Esophagus (tissue), 2 donors: ENCODE measurements around the gene SASH1. TPM values are rescaled to one million over a fixed set of nuclear protein-coding genes. Genes with fewer than 3 reads are reported as not detected.

Experiments used
- H3K27ac ChIP-seq, 2 donors: one replicate each; pipeline ENCODE4 v1.5.1; 2013; ENCODE audit warnings: low read depth in 2 of 2, mild to moderate bottlenecking in 2 of 2, inconsistent platforms in 1 of 2, low read length in 1 of 2, moderate library complexity in 1 of 2
- H3K27me3 ChIP-seq, 2 donors: one replicate each; pipeline ENCODE4 v1.6.1; 2013; ENCODE audit warnings: low read length in 2 of 2, control low read depth in 1 of 2, mild to moderate bottlenecking in 1 of 2; ENCODE audit not compliant: insufficient read depth in 2 of 2, control insufficient read depth in 1 of 2
- H3K36me3 ChIP-seq, 2 donors: one replicate each; pipeline ENCODE4 v1.6.1; 2013; ENCODE audit warnings: low read length in 1 of 2; ENCODE audit not compliant: control insufficient read depth in 2 of 2, insufficient read depth in 2 of 2
- H3K4me1 ChIP-seq, 2 donors: one replicate each; pipeline ENCODE4 v1.6.1; 2013; ENCODE audit warnings: low read length in 1 of 2; ENCODE audit not compliant: control insufficient read depth in 2 of 2, insufficient read depth in 2 of 2
- H3K4me3 ChIP-seq, 2 donors: one replicate each; pipeline ENCODE4 v1.5.1; 2013; ENCODE audit warnings: low read length in 2 of 2, mild to moderate bottlenecking in 2 of 2, low read depth in 1 of 2, moderate library complexity in 1 of 2
- H3K9me3 ChIP-seq, 2 donors: one replicate each; pipeline ENCODE4 v1.6.1; 2013; ENCODE audit warnings: mild to moderate bottlenecking in 2 of 2, low read depth in 1 of 2, low read length in 1 of 2, moderate library complexity in 1 of 2; ENCODE audit not compliant: control insufficient read depth in 2 of 2, insufficient read depth in 1 of 2
- WGBS, 2 donors: extraction: QIAGEN DNeasy Blood & Tissue Kit; methylation state at CpG; one replicate each; pipeline ENCODE4 v1.1.7; 2013; 5-methylcytosine and 5-hydroxymethylcytosine counted together
- polyA plus RNA-seq, 2 donors: library from polyadenylated mRNA; stranded (reverse); fragments of 200-250 nt; gene quantifications; one replicate each; pipeline ENCODE4 v1.2.3, GENCODE V29; 2013
- donor health status: healthy with polysubstance abuse.
- donor health status: Bipolar disorder and iron deficiency.

Gene SASH1
- polyA plus RNA-seq, 2 donors = 29.6 to 59.0 TPM

- H3K4me3 ChIP-seq = no peak overlapping the region
- H3K36me3 ChIP-seq = no peaks in the 10 kb centered on the region
- H3K4me1 ChIP-seq = peaks cover 0 to 10% of the 10 kb centered on the region in 2 donors
- peak overlapping the region in 1 of 2 donors; percentile 3 for H3K27ac ChIP-seq
- H3K9me3 ChIP-seq = no peaks in the 10 kb centered on the region
- no peaks in the 10 kb centered on the region for H3K27me3 ChIP-seq
- WGBS, 2 donors = 79 to 90% methylated on average over 4 of the region's 4 CpGs
These were observed 79.4 kb downstream of the SASH1 start for GRCh38 chr6:148422085-148422484.

- 67 to 68% methylated on average over 4 of the region's 4 CpGs for WGBS, 2 donors
- Histone ChIP-seq H3K36me3 (no peaks in the 10 kb centered on the region), H3K27me3 (no peaks in the 10 kb centered on the region), H3K9me3 (no peaks in the 10 kb centered on the region), H3K4me1 (peaks cover 0 to 9% of the 10 kb centered on the region in 2 donors), H3K4me3 (no peak overlapping the region), H3K27ac (no peak overlapping the region)
These were observed 80.5 kb downstream of the SASH1 start for GRCh38 chr6:148423133-148423532.

- H3K36me3 ChIP-seq = no peaks in the 10 kb centered on the region
- peaks cover 0 to 9% of the 10 kb centered on the region in 2 donors for H3K4me1 ChIP-seq
- H3K4me3 ChIP-seq = no peak overlapping the region
- WGBS, 2 donors = 40 to 42% methylated on average over 9 of the region's 9 CpGs
- H3K9me3 ChIP-seq = no peaks in the 10 kb centered on the region
- peak overlapping the region in 1 of 2 donors; percentile 34 for H3K27ac ChIP-seq
- H3K27me3 ChIP-seq = no peaks in the 10 kb centered on the region
These were observed 81.1 kb downstream of the SASH1 start for GRCh38 chr6:148423601-148424270.

DNA sequence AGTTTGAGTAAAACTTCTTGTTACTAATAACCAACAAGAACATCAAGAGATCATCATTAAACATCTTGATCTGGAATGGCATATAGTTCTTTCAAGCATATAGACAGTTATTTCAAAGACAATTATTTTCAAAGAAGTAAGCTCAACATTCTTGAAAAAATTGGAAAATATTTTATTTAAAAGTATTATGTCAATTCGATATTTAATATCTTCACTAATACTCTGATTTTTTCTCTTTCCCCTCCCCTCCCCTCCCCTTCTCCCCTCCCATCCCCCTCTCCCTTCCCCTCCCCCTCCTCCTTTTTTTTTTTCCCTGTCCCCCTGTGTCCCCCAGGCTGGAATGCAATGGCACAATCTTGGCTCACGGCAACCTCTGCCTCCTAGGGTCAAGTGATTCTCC, 82.8 kb downstream of the SASH1 start:
- H3K36me3 ChIP-seq = no peaks in the 10 kb centered on the region
- H3K4me3 ChIP-seq = no peak overlapping the region
- H3K27me3 ChIP-seq = no peaks in the 10 kb centered on the region
- H3K4me1 ChIP-seq = peaks cover 0 to 9% of the 10 kb centered on the region in 2 donors
- 88 to 90% methylated on average over 2 of the region's 2 CpGs for WGBS, 2 donors
- H3K9me3 ChIP-seq = no peaks in the 10 kb centered on the region
- H3K27ac ChIP-seq = no peak overlapping the region

DNA sequence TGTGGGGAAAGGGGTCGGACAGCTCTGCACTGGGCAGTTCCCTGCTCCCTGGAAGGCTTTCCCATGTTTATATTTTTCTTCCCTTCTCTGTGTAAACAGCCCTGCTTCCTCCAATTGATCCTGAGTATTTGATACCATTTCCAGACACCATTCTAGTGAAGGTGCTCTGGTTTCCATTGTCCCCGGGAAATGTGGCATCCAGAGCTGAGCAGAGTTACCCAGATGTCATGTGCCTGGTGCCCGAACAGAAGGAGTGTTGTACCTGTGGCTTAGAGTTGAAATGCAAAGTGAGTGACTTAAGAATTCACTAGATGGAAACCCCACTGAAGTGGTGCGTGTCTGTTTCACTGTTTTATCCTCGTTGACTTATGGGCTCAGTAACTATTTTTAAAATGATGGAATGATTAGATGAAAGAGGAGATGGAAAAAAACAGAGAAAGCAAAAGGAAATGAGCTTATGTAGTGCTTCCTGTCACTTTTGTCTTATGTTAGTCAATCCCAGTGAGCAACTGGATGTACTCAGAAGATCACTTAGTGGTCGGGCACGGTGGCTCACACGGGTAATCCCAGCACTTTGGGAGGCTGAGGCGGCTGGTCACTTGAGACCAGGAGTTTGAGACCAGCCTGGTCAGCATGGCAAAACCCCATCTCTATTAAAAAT, 83.8 kb downstream of the SASH1 start:
- Histone ChIP-seq H3K27ac (no peak overlapping the region), H3K27me3 (no peaks in the 10 kb centered on the region), H3K36me3 (peaks cover 0 to 2% of the 10 kb centered on the region in 2 donors), H3K4me1 (peaks cover 0 to 9% of the 10 kb centered on the region in 2 donors), H3K9me3 (no peaks in the 10 kb centered on the region), H3K4me3 (no peak overlapping the region)
- 64 to 68% methylated on average over 9 of the region's 9 CpGs for WGBS, 2 donors

DNA sequence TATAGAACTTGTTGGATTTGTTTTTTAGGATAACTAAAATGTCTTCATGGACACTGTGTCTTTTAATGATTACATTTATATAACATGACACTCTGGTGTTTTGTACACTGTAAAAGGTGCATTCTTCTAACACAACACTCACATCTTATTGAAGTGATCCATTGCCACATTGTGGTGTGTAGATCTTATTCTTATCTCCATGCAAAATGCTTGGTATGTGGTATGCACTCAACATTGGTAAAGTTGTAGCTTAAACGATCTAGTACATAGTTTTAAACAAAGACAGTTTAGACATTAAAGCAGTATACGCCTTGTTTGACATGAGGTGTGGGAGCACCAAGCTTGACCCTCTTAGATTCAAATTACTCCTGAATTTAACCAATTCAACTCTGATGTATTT, 84.7 kb downstream of the SASH1 start:
- Histone ChIP-seq H3K4me3 (no peak overlapping the region), H3K27ac (no peak overlapping the region), H3K9me3 (no peaks in the 10 kb centered on the region), H3K36me3 (peaks cover 0 to 2% of the 10 kb centered on the region in 2 donors), H3K27me3 (no peaks in the 10 kb centered on the region), H3K4me1 (peaks cover 0 to 7% of the 10 kb centered on the region in 2 donors)
- 71 to 78% methylated on average over 2 of the region's 2 CpGs for WGBS, 2 donors

- H3K27me3 ChIP-seq = no peaks in the 10 kb centered on the region
- WGBS, 2 donors = 99% methylated on average over 4 of the region's 4 CpGs
- peaks cover 3 to 8% of the 10 kb centered on the region in 2 donors for H3K4me1 ChIP-seq
- no peaks in the 10 kb centered on the region for H3K9me3 ChIP-seq
- peaks cover 0 to 2% of the 10 kb centered on the region in 2 donors for H3K36me3 ChIP-seq
- no peak overlapping the region for H3K27ac ChIP-seq
- no peak overlapping the region for H3K4me3 ChIP-seq
These were observed 86.8 kb downstream of the SASH1 start for GRCh38 chr6:148429423-148429822.

GRCh38 chr6:148430897-148431296, 88.3 kb downstream of the SASH1 start:
- Histone ChIP-seq H3K36me3 (peaks cover 0 to 2% of the 10 kb centered on the region in 2 donors), H3K4me1 (peaks cover 3 to 5% of the 10 kb centered on the region in 2 donors), H3K27me3 (no peaks in the 10 kb centered on the region), H3K4me3 (no peak overlapping the region), H3K27ac (peak overlapping the region; percentile 17 to 57), H3K9me3 (no peaks in the 10 kb centered on the region)
- WGBS, 2 donors = 92 to 95% methylated on average over 8 of the region's 8 CpGs

- 76 to 84% methylated on average over 6 of the region's 6 CpGs for WGBS, 2 donors
- H3K27ac ChIP-seq = peak overlapping the region in 1 of 2 donors; percentile 17
These were observed 88.8 kb downstream of the SASH1 start for GRCh38 chr6:148431413-148431812.

More at GRCh38 chr6:148431413-148431812, 88.8 kb downstream of the SASH1 start:
- H3K27me3 ChIP-seq = no peaks in the 10 kb centered on the region
- H3K4me3 ChIP-seq = no peak overlapping the region
- peaks cover 0 to 2% of the 10 kb centered on the region in 2 donors for H3K36me3 ChIP-seq
- H3K4me1 ChIP-seq = peaks cover 3 to 5% of the 10 kb centered on the region in 2 donors
- no peaks in the 10 kb centered on the region for H3K9me3 ChIP-seq
